A549 (cell line): ENCODE measurements around the gene NPLOC4. TPM values are rescaled to one million over a fixed set of nuclear protein-coding genes. Genes with fewer than 3 reads are reported as not detected.

Experiments
- ATAC-seq, 2 experiments: fragments of 200-7000 bp in 1 of 2; fragments of >200 bp in 1 of 2; cut with Nextera tagmentation in 1 of 2; cut with Tn5 transposase in 1 of 2; 3 replicates each; pipeline versions ENCODE4 v1.8.0 to v1.9.1; 2018 to 2020; ENCODE audit warnings: mild to moderate bottlenecking in 1 of 2, moderate library complexity in 1 of 2
- CTCF ChIA-PET: fragments of 300-600 bp; sonication (Branson Sonifier 250); formaldehyde crosslinking; extraction: SDS; loops from one replicate; lab custom pipeline; 2021; ENCODE audit warnings: antibody characterized with exemption, inconsistent platforms; lab: Yijun Ruan, JAX
- POLR2A ChIA-PET: fragments of 350-600 bp; formaldehyde crosslinking; extraction: SDS; loops from one replicate; lab custom pipeline; 2021; ENCODE audit warnings: antibody characterized with exemption, inconsistent platforms; lab: Yijun Ruan, JAX
- DNase-seq, 2 experiments: peaks; one replicate each; pipeline versions ENCODE4 v3.0.0 to v3.0.0-alpha.2; 2011 to 2016; ENCODE audit warnings: low read depth in 1 of 2, low spot score in 1 of 2
- FAIRE-seq: peaks from 2 replicates; lab custom pipeline; 2011; peaks lifted over from hg19 to GRCh38; lab: Jason Lieb, UNC
- H3K27ac ChIP-seq, 2 experiments: fragments of >200 bp; sonication (Bioruptor Twin); formaldehyde crosslinking; 3 replicates each; pipeline ENCODE4 v1.5.1; 2016 to 2017
- H3K4me1 ChIP-seq: fragments of >200 bp; sonication (Bioruptor Twin); formaldehyde crosslinking; 3 replicates; pipeline ENCODE4 v1.6.1; 2016
- H3K4me2 ChIP-seq: fragments of >200 bp; sonication (Bioruptor Twin); formaldehyde crosslinking; 3 replicates; pipeline ENCODE4 v1.6.1; 2016
- H3K4me3 ChIP-seq: fragments of >200 bp; sonication (Bioruptor Twin); formaldehyde crosslinking; 3 replicates; pipeline ENCODE4 v1.5.1; 2016
- H3K9me3 ChIP-seq: fragments of >200 bp; sonication (Bioruptor Twin); formaldehyde crosslinking; 3 replicates; pipeline ENCODE4 v1.6.1; 2016
- ATOH8 ChIP-seq: fragments of 250-450 bp; sonication (Bioruptor Pico); IDR thresholded peaks from 2 replicates; pipeline ENCODE4 v1.5.0; 2020; ENCODE audit warnings: low read depth, mild to moderate bottlenecking, moderate library complexity
- CTCF ChIP-seq: fragments of >200 bp; sonication (Bioruptor Twin); formaldehyde crosslinking; IDR thresholded peaks from 3 replicates; pipeline ENCODE4 v1.5.1; 2016
- EHF ChIP-seq: fragments of 250-450 bp; sonication (Bioruptor Pico); IDR thresholded peaks from 2 replicates; pipeline ENCODE4 v1.5.0; 2020; ENCODE audit warnings: mild to moderate bottlenecking
- EHMT2 ChIP-seq: fragments of 200-600 bp; sonication (generic); IDR thresholded peaks from 2 replicates; pipeline ENCODE4 v1.6.1; 2016; ENCODE audit warnings: antibody characterized with exemption, low read depth, mild to moderate bottlenecking, moderate library complexity
- ELK1 ChIP-seq: fragments of 150-350 bp; IDR thresholded peaks from 2 replicates; pipeline ENCODE4 v1.6.1; 2014; ENCODE audit warnings: low read depth, mild to moderate bottlenecking, low read length
- ESRRA ChIP-seq: fragments of 150-350 bp; IDR thresholded peaks from 2 replicates; pipeline ENCODE4 v1.6.1; 2014; ENCODE audit warnings: mild to moderate bottlenecking, low read length, borderline replicate concordance
- FOSB ChIP-seq: fragments of 250-450 bp; sonication (Bioruptor Pico); IDR thresholded peaks from 2 replicates; pipeline ENCODE4 v1.5.0; 2020; ENCODE audit warnings: mild to moderate bottlenecking, moderate library complexity
- MYC ChIP-seq: IDR thresholded peaks from 2 replicates; pipeline ENCODE4 v1.6.1; 2012; ENCODE audit warnings: mild to moderate bottlenecking, inconsistent platforms, low read length, improper control_type of control experiment, borderline replicate concordance
- NR3C1 ChIP-seq: fragments of >200 bp; sonication (Bioruptor Twin); formaldehyde crosslinking; IDR thresholded peaks from 3 replicates; pipeline ENCODE4 v1.6.1; 2017
- RFX5 ChIP-seq: fragments of 450-650 bp; IDR thresholded peaks from 2 replicates; pipeline ENCODE4 v1.7.1; 2014; ENCODE audit warnings: antibody characterized with exemption, mild to moderate bottlenecking, moderate library complexity
- SMC3 ChIP-seq: fragments of >200 bp; sonication (Bioruptor Twin); formaldehyde crosslinking; IDR thresholded peaks from 3 replicates; pipeline ENCODE4 v1.6.1; 2018; ENCODE audit warnings: inconsistent platforms
- SREBF2 ChIP-seq: fragments of 450-650 bp; IDR thresholded peaks from 2 replicates; pipeline ENCODE4 v1.6.1; 2014; ENCODE audit warnings: mild to moderate bottlenecking, moderate library complexity
- ZFP36 ChIP-seq: fragments of 450-650 bp; IDR thresholded peaks from 2 replicates; pipeline ENCODE4 v1.6.1; 2014; ENCODE audit warnings: borderline replicate concordance; ENCODE audit not compliant: partially characterized antibody
- WGBS: methylation state at CpG from one replicate; pipeline ENCODE4 v1.1.6; 2017; ENCODE audit errors: missing lambda C conversion rate; 5-methylcytosine and 5-hydroxymethylcytosine counted together
- polyA plus RNA-seq, 4 experiments: library from polyadenylated mRNA; depleted of rRNA in 3 of 4; stranded (reverse); fragments of >200 nt; fragmentation: RNase III in 1 of 4; extraction: RNeasy Plus Mini Kit Qiagen cat#74134 plus additional on column Dnase treatment in 1 of 4; gene quantifications; 2 replicates in 3 of 4; 3 replicates in 1 of 4; pipeline ENCODE4 v1.2.3, GENCODE V29; 2011 to 2017

The NPLOC4 gene
- polyA plus RNA-seq, 2 of the 4 experiments (the other 2 are of a cell fraction): 98.5 to 101 TPM

GRCh38 chr17:81648013-81648706 lies 11.2 kb upstream of the NPLOC4 start:
- Histone ChIP-seq H3K27ac (no peak overlapping the region), H3K4me1 (peaks cover 14% of the 10 kb centered on the region), H3K4me2 (no peak overlapping the region), H3K9me3 (no peaks in the 10 kb centered on the region), H3K4me3 (no peak overlapping the region)
- ATAC-seq (no peak), FAIRE-seq (no peak), DNase-seq (no peak)
- TF ChIP-seq CTCF (no peak), SMC3 (no peak)
- ChIA-PET POLR2A (no interaction called here), CTCF (interaction anchor here (0.7 to 2.7 kb wide), 5 partner anchors 10 to 357 kb away, joined by 3 to 11 read pairs (median 3); partner anchors contain the start of genes NPLOC4 and TSPAN10)
- WGBS: 87% methylated on average over 64 of the region's 78 CpGs

GRCh38 chr17:81647640-81648012 lies 10.7 kb upstream of the NPLOC4 start:
- Histone ChIP-seq H3K4me3 (no peak overlapping the region), H3K9me3 (no peaks in the 10 kb centered on the region), H3K4me1 (peaks cover 16% of the 10 kb centered on the region), H3K4me2 (no peak overlapping the region), H3K27ac (no peak overlapping the region)
- DNase-seq (no peak), ATAC-seq (no peak), FAIRE-seq (no peak)
- ChIA-PET POLR2A (no interaction called here), CTCF (interaction anchor here (0.7 to 2.7 kb wide), 3 partner anchors 11 to 356 kb away, joined by 3 to 11 read pairs (median 3); partner anchors contain the start of genes NPLOC4 and TSPAN10)
- 80% methylated on average over 21 of the region's 21 CpGs for WGBS
- no peak for TF ChIP-seq RFX5

- no peak for FAIRE-seq
- POLR2A ChIA-PET: no interaction called here
Measured at GRCh38 chr17:81646869-81647600, 10.1 kb upstream of the NPLOC4 start.

More at GRCh38 chr17:81646869-81647600, 10.1 kb upstream of the NPLOC4 start:
- H3K27ac ChIP-seq: no peak overlapping the region
- 67% methylated on average over 12 of the region's 12 CpGs for WGBS
- TF ChIP-seq NR3C1 (no peak), ZFP36 (no peak), ESRRA (no peak), EHMT2 (no peak), ELK1 (no peak), EHF (CRISPR knock-in tag) (no peak), FOSB (no peak), ATOH8 (CRISPR knock-in tag) (no peak), MYC (no peak), SREBF2 (no peak)
- ATAC-seq (no peak; a peak in 1 of 6 replicates), DNase-seq (no peak)
- no peak overlapping the region for H3K4me2 ChIP-seq
- no peak overlapping the region for H3K4me3 ChIP-seq
- CTCF ChIA-PET: interaction anchor here (0.7 to 2.7 kb wide), 2 partner anchors 10 to 46 kb away, joined by 3 to 11 read pairs; partner anchors contain the start of genes NPLOC4 and TSPAN10
- peaks cover 21% of the 10 kb centered on the region for H3K4me1 ChIP-seq
- no peaks in the 10 kb centered on the region for H3K9me3 ChIP-seq
